HepG2 (cell line): Measurements from ENCODE around the gene CCDC142. TPM values are rescaled to one million over a fixed set of nuclear protein-coding genes. Genes with fewer than 3 reads are reported as not detected.

ENCODE experiments used
- ELK4 ChIP-seq: sonication (generic); formaldehyde crosslinking; IDR thresholded peaks from 2 replicates; pipeline ENCODE4 v1.9.0; 2021; ENCODE audit warnings: missing genetic modification reagents, borderline replicate concordance
- HDAC2 ChIP-seq: sonication (generic); formaldehyde crosslinking; IDR thresholded peaks from 2 replicates; pipeline ENCODE4 v1.4.0; 2020; ENCODE audit warnings: missing genetic modification reagents
- HNF1B ChIP-seq: sonication (generic); formaldehyde crosslinking; IDR thresholded peaks from 2 replicates; pipeline ENCODE4 v1.5.1; 2020; ENCODE audit warnings: mild to moderate bottlenecking, moderate library complexity, missing genetic modification reagents
- PAXIP1 ChIP-seq: sonication (generic); formaldehyde crosslinking; conservative IDR thresholded peaks from 2 replicates; pipeline ENCODE4 v1.4.0; 2020; ENCODE audit warnings: mild to moderate bottlenecking, missing genetic modification reagents, moderate library complexity
- PRDM15 ChIP-seq: sonication (generic); formaldehyde crosslinking; IDR thresholded peaks from 2 replicates; pipeline ENCODE4 v1.4.0; 2020; ENCODE audit warnings: missing genetic modification reagents
- RBAK ChIP-seq: sonication (generic); formaldehyde crosslinking; IDR thresholded peaks from 2 replicates; pipeline ENCODE4 v1.5.1; 2020; ENCODE audit warnings: mild to moderate bottlenecking, missing genetic modification reagents
- STAT6 ChIP-seq: sonication (generic); formaldehyde crosslinking; IDR thresholded peaks from 2 replicates; pipeline ENCODE4 v1.4.0; 2020; ENCODE audit warnings: missing genetic modification reagents, mild to moderate bottlenecking, borderline replicate concordance
- ZFP82 ChIP-seq: sonication (generic); formaldehyde crosslinking; IDR thresholded peaks from 2 replicates; pipeline ENCODE4 v1.5.1; 2020; ENCODE audit warnings: mild to moderate bottlenecking, missing genetic modification reagents, borderline replicate concordance
- ZNF597 ChIP-seq: sonication (generic); formaldehyde crosslinking; IDR thresholded peaks from 2 replicates; pipeline ENCODE4 v1.5.0; 2020; ENCODE audit warnings: missing genetic modification reagents
- ZNF644 ChIP-seq: IDR thresholded peaks from 2 replicates; pipeline ENCODE4 v1.6.1; 2016; ENCODE audit warnings: low read depth
- ZNF75D ChIP-seq: sonication (generic); formaldehyde crosslinking; IDR thresholded peaks from 2 replicates; pipeline ENCODE4 v1.8.1; 2023; ENCODE audit warnings: missing genetic modification reagents, mild to moderate bottlenecking, borderline replicate concordance
- polyA plus RNA-seq, 8 experiments: library from polyadenylated mRNA; depleted of rRNA in 3 of 8; stranded (reverse) in 7 of 8; unstranded in 1 of 8; fragments of >200 nt; fragmentation: Illumina TruSeq in 4 of 8; extraction: Trizol in 4 of 8; gene quantifications; 2 replicates each; pipeline versions ENCODE4 v1.2.1 to v1.2.3, GENCODE V29; 2011 to 2016; ENCODE audit warnings: low read depth in 4 of 8, missing spikeins in 1 of 8, mixed read lengths in 1 of 8; ENCODE audit not compliant: insufficient read depth in 1 of 8
- total RNA-seq, 5 experiments: library from RNA; depleted of rRNA; stranded (reverse); fragments of >200 nt; fragmentation: Illumina TruSeq; extraction: Trizol; gene quantifications; 2 replicates each; pipeline ENCODE4 v1.2.3, GENCODE V29; 2016; ENCODE audit warnings: low read depth in 1 of 5

Gene CCDC142
- total and polyA plus RNA-seq, 2 of the 13 experiments (the other 11 are each of a cell fraction or from before 2014, with no cell fraction given), result 14.7 to 30.4 TPM

- TF ChIP-seq HNF1B (CRISPR knock-in tag) (peak; percentile 97), PAXIP1 (CRISPR knock-in tag) (peak; percentile 69; the same call in 1 of the 2 replicates), ZNF597 (CRISPR knock-in tag) (no peak), ZFP82 (CRISPR knock-in tag) (peak; percentile 87; the same call in 1 of the 2 replicates), PRDM15 (CRISPR knock-in tag) (peak; percentile 46; the same call in 1 of the 2 replicates), ZNF75D (no peak), RBAK (0 out of 2 replicates have a peak, but pooled peaks have one; percentile 54), ELK4 (CRISPR knock-in tag) (no peak; the same call in 1 of the 2 replicates), ZNF644 (no peak), STAT6 (CRISPR knock-in tag) (peak; percentile 95; the same call in 1 of the 2 replicates), HDAC2 (peak; percentile 93)
These were observed 10.5 kb downstream of the CCDC142 start, which contains the start of gene MRPL53 (continued) for GRCh38 chr2:74472086-74472944.
